Fibroblast of skin of back (primary cell): ENCODE measurements around the gene NAA10. TPM values are rescaled to one million over a fixed set of nuclear protein-coding genes. Genes with fewer than 3 reads are reported as not detected.
A peak's percentile ranks its signal among the peaks of the same experiment; 100 is the strongest.
"Not testable (repeated sequence)": the region's sequence is repeated elsewhere in the genome, so short reads cannot be mapped to it uniquely, and the experiment has no call there.

Experiments used
- DNase-seq: peaks from one replicate; pipeline ENCODE4 v3.0.0-alpha.2; 2013
- polyA plus RNA-seq, 2 experiments: library from polyadenylated mRNA; unstranded; fragments of 120-200 nt; gene quantifications; one replicate each; pipeline ENCODE4 v1.2.1, GENCODE V29; 2013; ENCODE audit not compliant: insufficient read length in 2 of 2

NAA10 gene
- polyA plus RNA-seq (2013, experiment 1 of 2; ENCODE audit: insufficient read length): 117 TPM
- polyA plus RNA-seq (2013, experiment 2 of 2; ENCODE audit: insufficient read length): 87.5 TPM

DNA sequence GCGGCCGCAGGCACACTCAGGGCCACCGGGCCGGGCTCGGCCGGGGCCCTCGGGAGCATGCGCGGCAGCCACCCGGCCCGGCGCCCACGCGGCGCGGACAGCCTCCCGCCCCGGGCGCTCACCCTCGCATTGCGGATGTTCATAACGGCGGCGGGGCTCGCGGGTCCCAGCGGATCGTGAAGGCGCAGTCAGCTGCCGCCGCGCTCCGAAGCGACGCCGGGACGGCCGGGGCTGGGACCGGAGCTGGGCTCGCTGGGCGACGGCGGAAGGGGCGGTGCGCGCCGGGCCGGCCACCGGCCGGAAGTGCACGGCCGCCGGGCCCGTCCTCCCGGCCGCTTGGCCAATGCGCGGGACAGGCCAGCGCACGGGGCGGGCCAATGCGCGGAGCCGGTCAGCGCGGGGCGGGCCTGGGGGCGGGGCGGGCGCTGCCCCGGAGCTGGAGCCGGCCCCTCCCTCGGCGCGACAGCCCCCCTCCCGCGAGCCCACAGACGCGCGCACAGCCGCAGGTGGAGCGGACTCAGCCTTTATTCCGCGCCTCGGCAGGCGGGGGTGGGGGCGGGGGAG, at the start of gene NAA10:
TSS of gene NAA10 (minus strand) at position 276 of the 564 bp plus-strand sequence. CDS start at position 143, 133 bp downstream.
- DNase-seq: peak; percentile 76

DNA sequence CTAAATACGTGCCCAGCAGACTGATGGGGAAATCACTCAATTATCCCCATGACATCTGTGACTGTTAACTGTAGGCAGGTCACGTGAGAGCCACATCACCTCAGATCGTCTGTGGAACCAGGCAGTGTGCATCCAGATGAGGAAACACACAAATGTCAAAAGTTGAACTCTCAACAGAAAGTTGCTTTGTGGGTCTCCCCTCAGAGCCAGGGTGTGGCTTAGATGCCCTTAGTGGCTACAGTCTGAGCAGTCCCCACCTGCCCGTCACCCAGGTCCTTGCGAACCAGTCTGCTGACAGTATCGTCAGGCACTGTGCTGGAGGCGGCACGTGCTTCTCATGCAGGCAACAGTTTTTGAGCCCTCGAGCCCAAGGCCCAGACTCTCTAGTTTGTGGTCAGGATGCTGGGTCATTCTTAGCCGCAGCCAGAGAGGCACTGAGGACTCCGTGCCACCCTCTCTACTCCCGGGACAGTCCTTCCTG, 48.5 kb upstream of the NAA10 start:
- no peak for DNase-seq

DNA sequence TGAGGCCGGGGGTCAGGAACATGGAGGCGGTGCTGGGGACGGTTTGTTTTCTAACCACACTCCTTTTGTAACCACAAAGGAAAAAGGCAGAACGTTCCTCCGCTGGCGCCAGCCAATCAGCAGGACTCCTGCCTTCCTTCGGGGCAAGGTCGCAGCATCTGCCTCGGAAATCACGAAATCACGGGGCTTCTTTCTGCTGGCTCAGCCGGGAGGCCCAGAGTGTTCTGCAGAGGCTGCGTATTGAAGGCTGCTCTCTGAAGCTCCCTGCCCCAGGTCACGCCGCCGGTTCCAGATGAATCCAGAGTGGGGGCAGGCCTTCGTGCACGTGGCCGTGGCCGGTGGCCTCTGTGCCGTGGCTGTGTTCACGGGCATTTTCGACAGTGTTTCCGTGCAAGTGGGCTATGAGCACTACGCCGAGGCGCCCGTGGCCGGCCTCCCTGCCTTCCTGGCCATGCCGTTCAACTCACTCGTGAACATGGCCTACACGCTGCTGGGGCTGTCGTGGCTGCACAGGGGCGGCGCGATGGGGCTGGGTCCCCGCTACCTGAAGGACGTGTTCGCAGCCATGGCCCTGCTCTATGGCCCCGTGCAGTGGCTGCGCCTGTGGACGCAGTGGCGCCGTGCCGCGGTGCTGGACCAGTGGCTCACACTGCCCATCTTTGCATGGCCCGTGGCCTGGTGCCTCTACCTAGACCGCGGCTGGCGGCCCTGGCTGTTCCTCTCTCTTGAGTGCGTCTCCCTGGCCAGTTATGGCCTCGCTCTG, 47.1 kb upstream of the NAA10 start:
- no peak for DNase-seq

DNA sequence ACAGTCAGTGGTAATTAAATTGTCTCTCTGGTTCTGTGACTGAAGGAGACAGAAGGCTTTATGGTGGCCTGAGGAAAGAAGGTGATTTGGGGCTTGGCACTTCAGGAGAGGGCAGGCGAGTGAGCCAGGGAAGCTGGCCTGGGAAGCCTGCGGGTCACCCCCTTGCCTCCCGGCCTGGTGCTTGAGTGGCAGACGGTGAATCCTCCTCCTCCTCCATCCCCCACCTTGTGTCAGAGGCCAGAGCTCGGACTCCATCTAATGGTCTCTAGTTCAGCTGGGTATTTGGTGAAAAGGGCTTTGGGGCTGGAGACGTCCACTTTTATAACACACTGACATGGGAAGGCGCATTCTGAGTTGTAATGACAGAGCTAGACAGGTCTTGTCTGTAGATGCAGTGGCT, 46.4 kb upstream of the NAA10 start:
- DNase-seq: no peak

DNA sequence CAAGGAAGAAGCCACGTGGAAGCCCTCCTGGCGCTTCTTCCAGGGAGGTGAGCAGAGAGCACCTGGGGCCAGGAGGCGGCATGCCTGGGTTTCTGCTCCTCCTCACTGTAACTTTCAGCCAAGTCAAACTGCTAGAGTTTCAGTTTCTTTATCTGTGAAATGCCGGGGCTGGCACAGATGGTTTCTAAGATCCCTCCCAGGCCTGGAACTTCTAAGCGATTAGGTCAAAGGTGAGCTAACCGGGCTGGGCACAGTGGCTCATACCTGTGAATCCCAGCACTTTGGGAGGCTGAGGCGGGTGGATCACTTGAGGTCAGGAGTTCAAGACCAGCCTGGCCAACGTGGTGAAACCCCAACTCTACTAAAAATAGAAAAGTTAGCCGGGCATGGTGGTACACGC, 45.6 kb upstream of the NAA10 start:
- DNase-seq: not testable (repeated sequence)

DNA sequence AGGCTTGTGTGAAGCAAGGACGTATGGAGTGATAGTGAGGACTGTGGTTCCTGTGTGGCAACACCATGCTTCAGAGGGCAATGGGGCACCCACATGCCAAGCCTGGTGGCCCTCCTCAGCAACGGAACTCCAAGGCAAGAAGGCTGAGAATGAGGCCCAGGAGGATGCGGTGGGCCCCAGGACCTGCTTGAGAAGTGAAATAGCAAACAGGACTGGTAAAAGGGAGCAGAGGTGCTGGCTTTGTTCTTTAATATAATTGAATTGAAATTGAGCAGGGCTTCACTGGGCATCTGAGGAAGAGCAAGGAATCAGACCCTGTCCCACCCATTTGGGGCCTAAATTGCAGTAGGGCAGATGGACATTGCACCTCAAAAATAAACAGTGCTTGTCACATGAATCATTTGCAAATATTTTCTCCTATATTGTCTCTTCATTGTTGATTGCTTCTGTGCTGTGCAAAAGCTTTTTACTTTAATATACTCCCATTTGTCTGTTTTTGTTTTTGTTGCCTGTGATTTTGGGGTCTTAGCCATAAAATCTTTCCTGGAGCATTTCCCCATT, 40.0 kb upstream of the NAA10 start:
- DNase-seq: no peak

DNA sequence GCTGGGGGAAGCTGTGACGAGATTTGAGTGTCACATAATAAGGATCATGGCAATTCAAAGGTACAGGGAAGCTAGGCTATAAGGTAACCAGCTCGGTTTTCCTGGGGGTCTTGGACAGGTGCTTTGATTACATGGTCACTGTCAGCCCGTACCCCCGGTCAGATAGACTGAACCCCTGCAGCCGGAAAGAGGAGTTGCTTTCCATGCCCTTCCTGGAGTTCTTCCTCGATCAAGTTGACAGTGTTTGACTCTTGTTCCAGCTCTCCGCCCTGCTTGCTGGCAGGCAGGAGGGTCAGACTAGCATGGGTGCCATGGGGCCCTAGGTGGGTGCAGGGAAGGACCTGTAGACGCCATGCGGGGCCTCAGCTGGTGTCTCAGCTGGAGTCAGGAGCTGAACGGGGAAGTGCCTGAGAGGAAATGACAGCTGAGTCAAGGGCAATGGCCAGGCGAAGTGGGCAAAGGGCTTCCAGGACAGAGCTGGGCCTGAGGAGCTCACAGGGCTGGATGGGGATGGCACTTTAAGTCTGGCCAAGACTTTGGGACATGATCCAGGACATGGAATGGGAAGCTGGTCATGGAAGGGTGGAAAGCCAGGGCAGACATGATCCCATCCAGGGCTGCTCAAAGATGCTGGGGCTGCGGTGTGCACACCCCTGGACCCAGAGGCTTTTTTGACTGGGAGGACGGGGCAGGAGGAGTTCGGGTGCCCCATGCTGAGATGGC, 39.3 kb upstream of the NAA10 start:
- DNase-seq: no peak

DNA sequence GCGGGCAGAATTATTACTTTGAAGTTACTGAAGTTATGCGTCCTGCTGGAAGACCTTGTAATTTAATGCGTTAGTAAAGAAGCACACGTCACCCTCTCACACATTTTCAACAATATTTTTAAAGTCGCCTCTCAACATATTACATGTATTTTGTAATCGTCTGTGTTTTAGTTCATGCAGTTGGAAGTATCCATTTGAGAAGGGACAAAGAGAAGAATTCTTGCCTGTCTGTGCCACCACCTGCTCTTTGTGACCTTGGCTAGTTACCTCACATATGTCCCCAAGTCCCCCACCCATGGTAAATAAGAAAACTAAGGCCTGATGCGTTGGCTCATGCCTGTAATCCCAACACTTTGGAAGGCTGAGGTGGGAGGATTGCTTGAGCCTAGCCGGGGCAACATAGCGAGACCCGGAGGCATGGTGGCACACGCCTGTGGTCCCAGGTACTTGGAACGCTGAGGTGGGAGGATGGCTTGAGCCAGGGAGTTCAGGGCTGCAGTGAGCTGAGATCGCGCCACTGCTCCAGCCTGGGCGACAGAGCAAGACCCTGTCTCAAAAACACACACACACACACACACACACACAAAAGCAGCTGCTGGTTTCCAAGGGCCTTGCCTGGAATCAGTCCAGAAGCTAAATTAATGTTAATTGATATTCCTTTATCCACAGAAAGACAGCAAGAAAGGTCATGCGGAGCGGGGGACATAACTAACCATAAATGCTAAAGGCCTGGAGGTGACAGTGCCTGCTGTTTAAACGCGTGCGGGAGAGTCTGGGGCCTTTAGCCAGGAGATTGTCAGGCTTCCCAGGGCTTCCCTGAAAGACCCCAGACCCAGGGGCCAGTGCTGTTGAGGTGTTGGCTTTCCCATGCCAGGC, 38.5 kb upstream of the NAA10 start:
- no peak for DNase-seq

DNA sequence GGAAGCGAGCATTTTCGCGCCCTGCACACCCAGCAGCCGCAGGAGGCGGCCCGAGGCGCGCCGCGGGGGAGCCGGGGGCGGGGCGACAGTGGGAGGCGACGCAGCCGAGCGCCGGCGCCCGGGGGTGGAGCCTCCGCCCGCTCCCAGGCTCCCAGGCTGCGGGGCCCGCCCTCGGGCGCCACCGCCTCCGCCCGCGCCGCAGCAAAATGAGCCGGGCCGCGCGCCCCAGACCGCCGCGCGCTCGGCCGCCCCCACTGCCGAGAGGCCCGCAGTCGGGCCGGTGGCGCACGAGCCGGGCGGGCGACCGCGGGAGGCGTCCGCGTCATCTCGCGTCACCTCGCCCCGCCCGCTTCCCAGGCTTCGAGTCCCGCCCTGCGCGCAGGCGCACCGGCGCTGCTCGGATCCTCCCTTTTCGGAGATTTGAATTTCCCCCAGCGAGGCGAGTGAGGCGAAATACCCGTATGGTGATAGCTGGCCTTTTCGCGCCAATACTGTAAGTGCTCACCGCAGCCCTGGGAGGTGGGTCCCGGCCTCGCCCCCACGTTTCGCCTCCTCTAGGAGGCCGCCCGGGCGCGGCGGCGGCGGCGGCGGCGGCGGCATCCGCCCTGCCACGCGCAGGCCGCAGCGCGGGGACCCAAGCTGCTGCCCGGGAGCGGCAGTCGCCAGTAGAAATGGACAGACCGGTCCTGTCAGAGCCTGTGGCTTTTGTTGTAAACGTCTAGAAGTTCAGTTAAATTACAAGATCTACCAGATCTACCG, 37.7 kb upstream of the NAA10 start, which contains the start of gene TMEM187:
TSS of gene TMEM187 (plus strand) at position 387 of the 759 bp plus-strand sequence. CDS start 9,309 bp downstream, outside the sequence.
- DNase-seq: peak; percentile 89

DNA sequence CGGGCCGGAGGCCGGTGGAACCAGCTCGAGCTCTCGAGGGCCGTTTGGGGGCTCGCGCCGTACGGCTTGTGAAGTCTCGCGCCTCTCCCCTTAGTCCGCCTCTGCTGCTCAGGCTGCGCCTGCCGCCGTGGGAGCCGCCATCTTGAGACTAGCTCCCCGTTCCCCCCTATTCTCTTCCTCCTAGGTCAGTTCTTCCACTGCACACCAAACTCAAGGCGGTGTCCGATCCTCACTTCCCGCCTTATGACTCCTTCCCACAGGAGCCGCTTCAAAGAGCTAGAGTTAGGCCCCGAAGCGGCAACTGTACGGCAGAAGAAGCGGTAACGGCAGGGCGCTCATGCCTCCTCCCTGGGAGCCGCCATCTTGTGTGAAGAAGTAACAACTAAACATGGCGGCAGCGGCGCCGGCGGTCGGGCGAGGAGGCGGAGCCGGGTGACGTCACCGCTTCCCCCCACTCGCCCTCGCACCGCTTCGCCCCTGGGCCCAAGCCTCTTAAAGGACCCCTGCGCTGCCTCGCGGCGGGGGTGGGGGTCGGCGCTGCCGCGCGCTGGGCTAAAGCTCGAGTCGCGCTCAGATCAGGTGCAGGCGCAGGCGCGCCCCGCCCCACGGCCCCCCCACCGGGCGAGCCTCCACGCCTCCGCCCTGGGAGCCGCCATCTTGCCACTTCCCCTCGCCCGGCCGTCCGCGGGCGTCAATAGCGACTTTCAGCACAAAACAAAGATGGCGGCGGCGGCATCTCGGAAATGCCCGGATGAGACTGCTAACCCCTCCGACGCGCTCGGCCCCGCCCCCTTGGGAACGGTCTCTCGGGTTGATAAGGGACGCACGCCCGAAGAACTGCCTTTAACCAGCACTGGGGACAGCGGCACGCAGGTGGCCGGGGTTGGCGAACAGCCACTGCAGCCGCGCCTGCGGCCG, 36.9 kb upstream of the NAA10 start, which contains the start of gene HCFC1:
TSS of gene HCFC1 (minus strand) at position 369 of the 918 bp plus-strand sequence. CDS start 978 bp downstream, outside the sequence.
- peak; percentile 87 for DNase-seq

DNA sequence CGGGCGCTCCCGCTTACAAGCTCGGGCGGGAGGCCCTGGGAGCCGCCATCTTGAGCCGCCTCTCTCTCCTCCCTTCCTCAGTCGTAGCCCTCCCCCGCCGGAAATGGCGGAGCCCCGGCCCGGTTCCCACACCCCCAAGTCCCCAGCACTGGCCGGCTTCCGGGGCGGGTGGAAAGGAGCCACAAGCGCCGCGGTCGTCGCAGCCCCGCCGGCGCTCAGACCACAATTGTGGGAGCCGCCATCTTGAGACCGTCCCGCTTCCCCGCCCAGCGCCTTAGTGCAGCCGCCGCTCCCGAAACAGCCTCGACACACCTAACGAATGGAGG, 36.2 kb upstream of the NAA10 start:
- DNase-seq: peak; percentile 88

DNA sequence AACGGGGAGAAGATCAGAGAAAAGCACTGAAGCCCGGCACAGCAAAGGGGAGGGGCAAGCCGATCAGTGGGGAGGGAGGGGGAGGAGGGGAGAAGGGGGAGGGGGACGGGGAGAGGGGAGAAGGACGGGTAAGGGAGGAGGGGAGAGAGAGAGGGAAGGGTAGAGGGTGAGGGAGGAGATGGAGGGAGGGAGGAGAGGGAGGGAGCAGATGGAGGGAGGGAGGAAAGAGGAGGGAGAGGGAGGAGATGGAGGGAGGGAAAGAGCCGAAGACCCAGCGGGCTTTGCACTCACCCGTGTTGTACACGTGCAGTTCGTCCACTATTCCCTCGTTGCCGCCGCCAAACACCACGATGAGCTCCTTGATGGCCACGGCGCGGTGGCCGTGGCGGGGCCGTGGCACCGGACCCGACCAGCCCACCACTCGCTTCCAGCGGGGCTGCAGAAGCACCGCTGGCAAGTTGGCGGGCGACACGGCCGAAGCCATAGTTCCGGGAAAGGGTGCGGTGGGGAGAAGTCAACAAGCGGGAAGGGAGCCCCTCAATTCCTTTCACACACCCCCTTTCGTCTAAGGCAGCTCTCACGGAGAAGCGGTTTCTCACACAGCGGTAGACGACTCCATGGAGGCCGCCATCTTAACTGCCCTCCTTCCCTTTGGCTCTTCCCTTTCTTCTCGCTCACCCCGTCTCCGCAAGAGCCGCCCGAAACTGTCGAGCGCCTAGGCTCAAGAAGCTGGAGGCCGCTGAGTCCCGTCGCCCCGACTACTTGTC, 35.7 kb upstream of the NAA10 start:
- DNase-seq: peak; percentile 80

DNA sequence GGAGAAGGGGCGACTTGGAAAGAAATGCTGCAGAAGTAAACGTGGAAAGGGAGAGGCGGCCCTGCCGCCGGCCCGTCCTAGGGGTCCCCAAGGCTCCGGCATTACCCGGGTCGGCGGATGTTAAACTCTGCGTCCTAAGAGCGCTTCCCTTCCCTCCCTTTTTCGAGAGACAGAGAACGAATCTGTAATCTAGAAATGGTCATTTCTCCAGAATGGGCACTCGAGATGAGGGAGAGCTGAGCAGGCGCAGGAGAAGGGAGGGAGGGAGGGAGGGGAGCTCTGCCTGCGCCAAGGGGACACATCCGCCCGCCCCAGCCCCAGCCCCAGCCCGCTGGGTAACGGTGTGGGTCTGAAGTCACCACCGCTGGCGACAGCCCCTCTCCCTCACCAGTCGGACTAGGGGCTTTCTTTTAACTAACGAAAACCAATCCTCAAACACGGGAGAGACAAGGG, 35.1 kb upstream of the NAA10 start:
- DNase-seq: no peak

DNA sequence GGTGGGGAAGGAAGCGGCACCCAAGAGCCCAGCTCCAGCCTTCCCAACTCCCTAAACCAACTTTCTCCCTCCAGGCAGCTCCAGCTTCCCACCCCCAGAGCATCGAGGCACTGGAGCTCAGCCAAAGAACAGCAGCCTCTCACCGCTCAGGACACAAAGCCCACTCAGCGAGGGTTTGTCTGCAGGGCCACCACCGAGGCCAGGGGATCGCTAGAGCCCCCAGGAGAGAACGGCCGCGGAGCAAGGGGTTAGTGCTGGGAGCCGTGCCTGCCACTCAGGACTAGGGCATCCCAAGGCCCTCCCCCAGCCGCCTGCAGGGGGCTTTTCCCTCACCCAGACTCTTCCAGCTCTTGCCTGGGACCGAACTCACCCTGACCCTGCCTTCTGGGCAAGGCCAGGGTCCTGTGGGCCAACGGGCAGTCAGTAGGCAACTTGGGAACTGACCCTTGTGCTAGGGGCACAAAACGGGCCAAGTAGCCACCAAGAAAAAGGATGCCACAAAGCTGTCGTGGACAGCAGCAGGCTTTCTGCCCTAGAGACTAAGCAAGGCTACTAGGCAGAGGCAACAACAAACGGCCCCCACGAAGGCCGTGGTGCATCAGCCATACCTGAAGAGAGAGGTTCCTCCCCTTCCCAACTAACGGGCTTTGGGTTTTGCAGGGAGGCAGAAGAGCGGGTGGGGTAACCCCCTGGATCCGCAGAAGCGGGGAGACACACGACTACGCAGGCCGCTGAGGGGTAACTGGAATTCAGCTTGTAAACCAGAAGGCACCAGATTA, 34.5 kb upstream of the NAA10 start:
- no peak for DNase-seq

DNA sequence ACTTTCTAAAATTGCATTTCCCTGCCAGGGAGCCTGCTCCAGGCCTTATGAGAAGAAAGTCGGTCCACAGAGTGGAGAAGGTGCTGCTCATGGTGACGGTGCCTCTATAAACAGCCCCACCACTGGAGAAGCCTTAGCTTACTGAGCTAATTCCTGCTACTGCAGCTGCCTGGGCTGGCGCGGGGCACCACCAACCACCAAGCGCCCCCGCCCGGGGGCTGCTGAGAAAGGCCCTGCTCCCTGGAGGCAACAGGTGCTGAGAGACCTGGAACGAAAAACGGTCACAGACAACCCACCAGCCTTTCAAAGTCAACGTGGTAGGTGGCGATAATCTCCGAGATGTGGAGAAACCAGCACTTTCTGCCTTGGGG, 33.9 kb upstream of the NAA10 start:
- DNase-seq: no peak

DNA sequence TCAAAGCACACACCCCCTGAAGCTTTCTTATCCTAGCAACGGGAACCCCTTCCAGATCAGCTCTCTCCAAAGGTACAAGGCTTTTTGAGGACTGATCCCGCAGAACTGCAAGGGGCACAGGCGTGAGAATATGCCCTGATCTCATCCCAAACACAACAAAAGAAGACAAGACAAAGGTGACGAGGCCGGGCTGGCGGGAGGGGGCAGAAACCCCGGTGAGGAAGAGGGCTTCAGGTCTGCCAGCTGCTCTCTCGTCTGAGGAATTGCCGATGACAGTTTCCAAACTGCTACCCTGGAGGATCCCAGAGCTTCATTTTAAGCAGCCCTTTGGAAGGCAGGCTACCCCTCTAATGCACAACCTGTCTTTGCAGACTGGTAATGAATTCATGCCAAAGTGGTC, 33.4 kb upstream of the NAA10 start:
- no peak for DNase-seq

DNA sequence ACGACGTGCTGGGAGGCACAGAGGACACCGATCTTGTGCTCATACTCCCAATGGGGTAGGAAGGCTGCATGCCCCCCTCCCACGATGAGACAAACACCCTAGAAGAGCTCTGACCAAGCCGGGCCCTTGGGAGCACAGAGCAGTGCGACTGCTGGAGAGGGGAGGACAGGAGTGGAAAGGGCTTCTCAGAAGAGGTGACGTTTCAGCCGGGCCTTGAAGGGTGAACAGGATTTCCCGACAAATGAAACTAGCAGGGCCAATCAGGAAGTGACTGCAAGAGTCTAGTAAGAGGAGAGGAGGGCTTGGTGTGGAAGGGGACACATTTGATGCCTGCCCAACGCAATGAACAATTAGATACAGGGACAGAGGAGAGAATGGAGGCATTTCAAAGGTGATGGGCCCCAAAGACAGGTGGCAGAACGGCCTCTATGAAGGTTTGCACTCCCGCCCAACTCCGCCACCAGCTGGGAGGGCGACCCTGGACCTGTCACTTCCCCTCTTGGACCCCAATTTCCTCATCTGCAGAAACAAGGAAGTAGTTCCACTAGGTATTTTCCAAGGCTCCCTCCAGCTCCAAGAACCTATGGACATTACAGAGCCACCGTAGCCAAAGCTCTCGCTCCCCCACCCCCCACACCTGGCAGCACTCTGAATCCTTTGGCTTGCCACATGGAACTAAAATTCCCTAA, 32.8 kb upstream of the NAA10 start:
- DNase-seq: no peak
